H1 (cell line): ENCODE measurements around the gene TNFRSF14. TPM values are rescaled to one million over a fixed set of nuclear protein-coding genes. Genes with fewer than 3 reads are reported as not detected.

Experiments used
- CTCF ChIA-PET: fragments of 300-600 bp; sonication (Branson Sonifier 250); formaldehyde crosslinking; loops from one replicate; lab custom pipeline; 2021; ENCODE audit not compliant: partially characterized antibody; lab: Charles Lee
- POLR2A ChIA-PET: fragments of 300-600 bp; sonication (Branson Sonifier 250); formaldehyde crosslinking; loops from one replicate; lab custom pipeline; 2021; ENCODE audit warnings: inconsistent platforms; ENCODE audit not compliant: partially characterized antibody; lab: Charles Lee
- DNase-seq, 2 experiments: peaks; one replicate each; pipeline versions ENCODE4 v3.0.0 to v3.0.0-alpha.2; 2010 to 2022; ENCODE audit warnings: low spot score in 2 of 2, low read depth in 1 of 2, mixed read lengths in 1 of 2
- FAIRE-seq: peaks from 2 replicates; lab custom pipeline; 2011; peaks lifted over from hg19 to GRCh38; lab: Jason Lieb, UNC
- H2AFZ ChIP-seq: 2 replicates; pipeline ENCODE4 v1.8.1; 2012; ENCODE audit warnings: low read length, inconsistent platforms
- H2AK5ac ChIP-seq: 2 replicates; pipeline ENCODE4 v1.6.1; 2013; ENCODE audit warnings: low read depth, low read length
- H2BK120ac ChIP-seq: replicated peaks from 2 replicates; pipeline ENCODE3; 2013; ENCODE audit warnings: low read depth, low read length, inconsistent platforms
- H2BK12ac ChIP-seq: 2 replicates; pipeline ENCODE4 v1.6.1; 2013; ENCODE audit warnings: low read depth, low read length
- H2BK15ac ChIP-seq: 2 replicates; pipeline ENCODE4 v1.6.1; 2013; ENCODE audit warnings: low read length
- H2BK20ac ChIP-seq: 2 replicates; pipeline ENCODE4 v1.6.1; 2013; ENCODE audit warnings: low read length
- H2BK5ac ChIP-seq: 2 replicates; pipeline ENCODE4 v1.6.1; 2013; ENCODE audit warnings: low read depth, low read length
- H3K14ac ChIP-seq: 2 replicates; pipeline ENCODE4 v1.6.1; 2013; ENCODE audit warnings: inconsistent platforms; ENCODE audit not compliant: insufficient read length
- H3K18ac ChIP-seq: 2 replicates; pipeline ENCODE4 v1.6.1; 2013; ENCODE audit warnings: low read length; ENCODE audit errors: extremely low read depth
- H3K23ac ChIP-seq: 2 replicates; pipeline ENCODE4 v1.6.1; 2013; ENCODE audit warnings: inconsistent platforms; ENCODE audit not compliant: insufficient read length
- H3K23me2 ChIP-seq: 2 replicates; pipeline ENCODE4 v1.6.1; 2013; ENCODE audit warnings: low read depth, low read length
- H3K27ac ChIP-seq: 2 replicates; pipeline ENCODE4 v1.6.1; 2011; ENCODE audit warnings: low read depth, low read length, inconsistent platforms
- H3K27me3 ChIP-seq, 4 experiments: replicated peaks in 1 of 4; 1 replicate in 1 of 4; 2 replicates in 3 of 4; pipeline versions ENCODE4 v1.6.1 to v1.8.1; 2011 to 2013; ENCODE audit warnings: low read length in 3 of 4, mild to moderate bottlenecking in 3 of 4, inconsistent platforms in 2 of 4, mixed read lengths in 2 of 4, moderate library complexity in 1 of 4; ENCODE audit not compliant: control insufficient read depth in 3 of 4, insufficient read depth in 3 of 4; ENCODE audit errors: extremely low read depth in 1 of 4
- H3K36me3 ChIP-seq, 4 experiments: 2 replicates each; pipeline versions ENCODE4 v1.6.1 to v1.8.1; 2011 to 2013; ENCODE audit warnings: mild to moderate bottlenecking in 4 of 4, low read length in 3 of 4, moderate library complexity in 2 of 4, control low read depth in 1 of 4, inconsistent platforms in 1 of 4; ENCODE audit not compliant: insufficient read depth in 4 of 4, control insufficient read depth in 2 of 4
- H3K4ac ChIP-seq: replicated peaks from 2 replicates; pipeline ENCODE3; 2013; ENCODE audit warnings: low read length, low read depth, mixed read lengths, inconsistent platforms; ENCODE audit not compliant: insufficient read length
- H3K4me1 ChIP-seq, 4 experiments: replicated peaks in 1 of 4; 1 replicate in 1 of 4; 2 replicates in 3 of 4; pipeline versions ENCODE4 v1.6.1 to v1.8.1; 2011 to 2013; ENCODE audit warnings: low read length in 3 of 4, inconsistent platforms in 2 of 4, mixed read lengths in 1 of 4; ENCODE audit not compliant: insufficient read depth in 4 of 4, control insufficient read depth in 3 of 4
- H3K4me2 ChIP-seq, 2 experiments: 2 replicates each; pipeline versions ENCODE4 v1.6.1 to v1.8.1; 2011 to 2013; ENCODE audit warnings: low read depth in 2 of 2, low read length in 2 of 2, control low read depth in 1 of 2, inconsistent platforms in 1 of 2, mild to moderate bottlenecking in 1 of 2; ENCODE audit not compliant: insufficient read depth in 1 of 2
- H3K4me3 ChIP-seq, 4 experiments: fragments of 200-600, 300-600 bp in 1 of 4; sonication (generic), shearing (Covaris generic), sonication (Bioruptor Twin) in 1 of 4; 2 replicates each; pipeline versions ENCODE4 v1.5.1 to v1.8.1; 2011 to 2016; ENCODE audit warnings: low read length in 4 of 4, low read depth in 3 of 4, control low read depth in 2 of 4, inconsistent platforms in 2 of 4, mild to moderate bottlenecking in 2 of 4, mixed read lengths in 1 of 4, moderate library complexity in 1 of 4; ENCODE audit not compliant: insufficient read depth in 2 of 4; ENCODE audit errors: extremely low read depth in 1 of 4
- H3K56ac ChIP-seq: replicated peaks from 2 replicates; pipeline ENCODE3; 2013; ENCODE audit warnings: low read depth, mild to moderate bottlenecking, mixed read lengths, low read length, inconsistent platforms; ENCODE audit not compliant: insufficient read length
- H3K79me1 ChIP-seq: 2 replicates; pipeline ENCODE4 v1.6.1; 2013; ENCODE audit warnings: low read depth, low read length, control low read depth
- H3K79me2 ChIP-seq, 2 experiments: 2 replicates each; pipeline versions ENCODE4 v1.6.1 to v1.8.1; 2012 to 2013; ENCODE audit warnings: low read length in 2 of 2, mild to moderate bottlenecking in 2 of 2, inconsistent platforms in 1 of 2; ENCODE audit not compliant: insufficient read depth in 2 of 2, control insufficient read depth in 1 of 2
- H3K9ac ChIP-seq, 4 experiments: replicated peaks in 1 of 4; 1 replicate in 1 of 4; 2 replicates in 3 of 4; pipeline versions ENCODE4 v1.6.1 to v1.8.1; 2011 to 2013; ENCODE audit warnings: low read depth in 3 of 4, low read length in 3 of 4, control low read depth in 2 of 4, mild to moderate bottlenecking in 2 of 4, moderate library complexity in 2 of 4, inconsistent platforms in 1 of 4; ENCODE audit errors: extremely low read depth in 1 of 4
- H3K9me3 ChIP-seq, 2 experiments: 2 replicates each; pipeline versions ENCODE4 v1.6.1 to v1.8.1; 2012 to 2013; ENCODE audit warnings: mild to moderate bottlenecking in 2 of 2, moderate library complexity in 2 of 2, control low read depth in 1 of 2, inconsistent platforms in 1 of 2, low read depth in 1 of 2, low read length in 1 of 2, mixed read lengths in 1 of 2; ENCODE audit not compliant: insufficient read depth in 2 of 2
- H4K20me1 ChIP-seq, 2 experiments: replicated peaks in 1 of 2; 2 replicates each; pipeline versions ENCODE3 to v1.8.1; 2011 to 2013; ENCODE audit warnings: inconsistent platforms in 2 of 2, low read length in 2 of 2, mild to moderate bottlenecking in 1 of 2; ENCODE audit not compliant: insufficient read depth in 2 of 2, control insufficient read depth in 1 of 2
- H4K5ac ChIP-seq: 2 replicates; pipeline ENCODE4 v1.6.1; 2013; ENCODE audit warnings: low read length, low read depth, mixed read lengths, inconsistent platforms; ENCODE audit not compliant: insufficient read length
- H4K8ac ChIP-seq: 2 replicates; pipeline ENCODE4 v1.8.0; 2013; ENCODE audit warnings: mild to moderate bottlenecking, moderate library complexity, low read length, inconsistent platforms; ENCODE audit not compliant: insufficient read depth; ENCODE audit errors: extremely low read depth
- H4K91ac ChIP-seq: replicated peaks from 2 replicates; pipeline ENCODE3; 2013; ENCODE audit warnings: low read length, mixed read lengths, inconsistent platforms; ENCODE audit not compliant: insufficient read length
- CHD1 ChIP-seq: IDR thresholded peaks from 2 replicates; pipeline ENCODE4 v1.6.1; 2012; ENCODE audit warnings: low read depth, low read length, improper control_type of control experiment
- FOSL1 ChIP-seq: IDR thresholded peaks from 2 replicates; pipeline ENCODE4 v1.6.1; 2011; ENCODE audit warnings: mild to moderate bottlenecking, low read depth, low read length, moderate library complexity; ENCODE audit not compliant: insufficient read depth
- GTF2F1 ChIP-seq: IDR thresholded peaks from 2 replicates; pipeline ENCODE4 v1.6.1; 2012; ENCODE audit warnings: low read depth, low read length, improper control_type of control experiment, borderline replicate concordance
- HDAC2 ChIP-seq, 2 experiments: fragments of 300-600 bp in 1 of 2; sonication (generic) in 1 of 2; IDR thresholded peaks; 2 replicates each; pipeline ENCODE4 v1.6.1; 2011 to 2012; ENCODE audit warnings: low read depth in 2 of 2, low read length in 2 of 2, mild to moderate bottlenecking in 2 of 2, moderate library complexity in 2 of 2, borderline replicate concordance in 1 of 2, inconsistent platforms in 1 of 2
- KDM1A ChIP-seq: fragments of 200-600, 300-600 bp; sonication (generic); IDR thresholded peaks from 2 replicates; pipeline ENCODE4 v1.7.1; 2016; ENCODE audit warnings: mild to moderate bottlenecking, low read length, borderline replicate concordance
- KDM4A ChIP-seq: IDR thresholded peaks from one replicate; pipeline ENCODE4 v1.7.1; 2012; ENCODE audit warnings: low read depth, mild to moderate bottlenecking, moderate library complexity, low read length, inconsistent platforms; ENCODE audit not compliant: severe bottlenecking
- NRF1 ChIP-seq: IDR thresholded peaks from 2 replicates; pipeline ENCODE4 v1.6.1; 2011; ENCODE audit warnings: mild to moderate bottlenecking, low read depth, low read length, improper control_type of control experiment
- PHF8 ChIP-seq: fragments of 200-600 bp; sonication (generic); conservative IDR thresholded peaks from 2 replicates; pipeline ENCODE4 v1.7.1; 2012; ENCODE audit warnings: low read depth, mild to moderate bottlenecking, inconsistent platforms, low read length, moderate library complexity
- SP2 ChIP-seq: IDR thresholded peaks from 2 replicates; pipeline ENCODE4 v1.6.1; 2012; ENCODE audit warnings: mild to moderate bottlenecking, low read length, inconsistent platforms
- TAF1 ChIP-seq: IDR thresholded peaks from 2 replicates; pipeline ENCODE4 v1.6.1; 2011; ENCODE audit warnings: mild to moderate bottlenecking, low read depth, low read length
- TEAD4 ChIP-seq: IDR thresholded peaks from 2 replicates; pipeline ENCODE4 v1.6.1; 2012; ENCODE audit warnings: low read depth, low read length, inconsistent platforms, mixed read lengths
- ZNF274 ChIP-seq: IDR thresholded peaks from 2 replicates; pipeline ENCODE4 v1.7.0; 2012; ENCODE audit warnings: low read length, borderline replicate concordance; ENCODE audit errors: extremely low read depth
- WGBS, 2 experiments: shearing (Covaris generic) in 1 of 2; methylation state at CpG; one replicate each; pipeline versions ENCODE4 v1.1.6 to v1.1.7; 2013 to 2015; ENCODE audit warnings: low lambda C conversion rate in 2 of 2, mixed read lengths in 2 of 2, inconsistent platforms in 1 of 2, low coverage in 1 of 2, missing lambda C conversion rate in 1 of 2; ENCODE audit not compliant: insufficient replicate concordance in 2 of 2, insufficient coverage in 1 of 2, insufficient read length in 1 of 2; ENCODE audit errors: extremely low coverage in 1 of 2, missing lambda C conversion rate in 1 of 2; 5-methylcytosine and 5-hydroxymethylcytosine counted together
- polyA plus RNA-seq, 7 experiments: library from polyadenylated mRNA; depleted of rRNA in 3 of 7; stranded (reverse) in 5 of 7; unstranded in 2 of 7; fragments of >200 nt in 5 of 7; fragments of 200-250 nt in 2 of 7; gene quantifications; 1 replicate in 5 of 7; 2 replicates in 1 of 7; 4 replicates in 1 of 7; pipeline versions ENCODE4 v1.2.1 to v1.2.3, GENCODE V29; 2011 to 2013; ENCODE audit warnings: missing spikeins in 2 of 7, mixed read lengths in 2 of 7
- total RNA-seq: library from RNA; stranded (reverse); fragmentation: NEBNext Ultra II Directional; extraction: Animal tissue kit (Norgen Biotek cat#: 25700); gene quantifications from 2 replicates; pipeline ENCODE4 v1.2.1, GENCODE V29; 2021
- TF ChIP-seq, protein P1 (sequence below): IDR thresholded peaks from 2 replicates; pipeline ENCODE4 v1.6.1; 2012; ENCODE audit warnings: inconsistent platforms

The TNFRSF14 gene
- total and polyA plus RNA-seq, 2 of the 8 experiments (the other 6 are each of a cell fraction or from before 2014, with no cell fraction given): 0.36 to 0.50 TPM

DNA sequence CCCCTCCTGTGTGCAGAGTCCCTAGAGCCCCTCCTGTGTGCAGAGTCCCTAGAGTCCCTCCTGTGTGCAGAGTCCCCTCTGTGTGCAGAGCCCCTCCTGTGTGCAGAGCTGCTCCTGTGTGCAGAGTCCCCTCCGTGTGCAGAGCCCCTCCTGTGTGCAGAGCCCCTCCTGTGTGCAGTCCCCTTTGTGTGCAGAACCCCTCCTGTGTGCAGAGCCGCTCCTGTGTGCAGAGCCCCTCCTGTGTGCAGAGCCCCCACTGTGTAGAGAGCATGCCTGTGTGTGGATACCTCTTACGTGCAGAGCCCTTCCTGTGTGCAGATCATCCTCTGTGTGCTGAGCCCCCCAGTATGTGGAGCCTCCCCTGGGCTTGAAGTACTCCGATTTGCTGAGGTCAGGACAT is 17.8 kb upstream of the TNFRSF14 start:
- H3K4me1 ChIP-seq: peaks cover 0 to 28% (median 10%) of the 10 kb centered on the region in 4 experiments; a peak in 6 of 7 replicates
- CTCF ChIA-PET: interaction anchor here (0.9 to 3.0 kb wide), 9 partner anchors 9 to 851 kb away, joined by 3 to 17 read pairs (median 4); partner anchors contain the start of gene TNFRSF14
- no peak overlapping the region for H4K91ac ChIP-seq
- TF ChIP-seq, protein P1, sequence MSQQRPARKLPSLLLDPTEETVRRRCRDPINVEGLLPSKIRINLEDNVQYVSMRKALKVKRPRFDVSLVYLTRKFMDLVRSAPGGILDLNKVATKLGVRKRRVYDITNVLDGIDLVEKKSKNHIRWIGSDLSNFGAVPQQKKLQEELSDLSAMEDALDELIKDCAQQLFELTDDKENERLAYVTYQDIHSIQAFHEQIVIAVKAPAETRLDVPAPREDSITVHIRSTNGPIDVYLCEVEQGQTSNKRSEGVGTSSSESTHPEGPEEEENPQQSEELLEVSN: no peak
- no peak for TF ChIP-seq KDM4A
- no peak for TF ChIP-seq PHF8
- no peak for TF ChIP-seq FOSL1
- no peak for TF ChIP-seq GTF2F1
- TF ChIP-seq ZNF274: no peak
- TF ChIP-seq NRF1: no peak
- TF ChIP-seq SP2: no peak
- TF ChIP-seq CHD1: no peak
- TF ChIP-seq TAF1: no peak
- no peak for TF ChIP-seq KDM1A
- no peak for TF ChIP-seq HDAC2 (IDR thresholded peaks at IDR 0.05; ENCODE audit: borderline replicate concordance in 1 of 2, low read depth in 2 of 2, low read length in 2 of 2)
- TF ChIP-seq TEAD4: no peak

More for the DNA sequence above, 17.8 kb upstream of the TNFRSF14 start:
- DNase-seq (no peak), FAIRE-seq (no peak)
- POLR2A ChIA-PET: interaction anchor here (0.6 kb wide), 1 partner anchor 128 kb away, joined by 3 read pairs; no protein-coding TSS in a partner anchor
- H4K5ac ChIP-seq: no peak overlapping the region
- no peak overlapping the region for H3K18ac ChIP-seq
- H3K27me3 ChIP-seq: peaks cover 0 to 53% (median 35%) of the 10 kb centered on the region in 4 experiments; a peak in 6 of 7 replicates
- H3K36me3 ChIP-seq: no peaks in the 10 kb centered on the region
- no peak overlapping the region for H3K27ac ChIP-seq
- no peaks in the 10 kb centered on the region for H3K9me3 ChIP-seq
- no peak overlapping the region for H2AFZ ChIP-seq
- H3K79me2 ChIP-seq: no peaks in the 10 kb centered on the region
- H3K23ac ChIP-seq: no peak overlapping the region
- H2BK120ac ChIP-seq: no peak overlapping the region
- no peak overlapping the region for H3K4ac ChIP-seq
- H4K8ac ChIP-seq: no peak overlapping the region; the same call in 1 of the 2 replicates
- H4K20me1 ChIP-seq: peaks cover 0 to 5% of the 10 kb centered on the region in 2 experiments
- H2BK5ac ChIP-seq: no peak overlapping the region
- no peak overlapping the region for H3K4me2 ChIP-seq
- H3K56ac ChIP-seq: no peak overlapping the region
- no peak overlapping the region for H2BK15ac ChIP-seq
- H3K79me1 ChIP-seq: no peaks in the 10 kb centered on the region
- no peak overlapping the region for H2BK12ac ChIP-seq
- H3K4me3 ChIP-seq: no peak overlapping the region
- H3K14ac ChIP-seq: no peak overlapping the region
- 89% methylated on average over 4 of the region's 4 CpGs; no CpG with 5 or more reads in 1 of the 2 experiments for WGBS, 2 experiments
- H3K9ac ChIP-seq: no peak overlapping the region
- H2AK5ac ChIP-seq: no peak overlapping the region
- no peak overlapping the region for H2BK20ac ChIP-seq
- no peaks in the 10 kb centered on the region for H3K23me2 ChIP-seq
